HEK293T (cell line): ENCODE measurements around the gene LAMTOR4.

Source experiments
- CTCF ChIA-PET: fragments of 350-600 bp; formaldehyde crosslinking; extraction: SDS; loops from one replicate; lab custom pipeline; 2021; ENCODE audit warnings: antibody characterized with exemption, inconsistent platforms; lab: Yijun Ruan, JAX
- POLR2A ChIA-PET: fragments of 350-600 bp; formaldehyde crosslinking; extraction: SDS; loops from one replicate; lab custom pipeline; 2020; ENCODE audit warnings: antibody characterized with exemption, inconsistent platforms; lab: Yijun Ruan, JAX
- DNase-seq: peaks from one replicate; pipeline ENCODE4 v3.0.0; 2012; ENCODE audit warnings: mixed read lengths; ENCODE audit errors: extremely low spot score
- ARNT ChIP-seq: fragments of 450-650 bp; IDR thresholded peaks from 2 replicates; pipeline ENCODE4 v1.6.1; 2017; ENCODE audit warnings: mild to moderate bottlenecking
- BHLHE40 ChIP-seq: fragments of 450-650 bp; IDR thresholded peaks from 2 replicates; pipeline ENCODE4 v1.6.1; 2016; ENCODE audit warnings: mild to moderate bottlenecking, moderate library complexity, borderline replicate concordance
- CTBP1 ChIP-seq: fragments of 450-650 bp; IDR thresholded peaks from 2 replicates; pipeline ENCODE4 v1.6.1; 2016; ENCODE audit warnings: borderline replicate concordance
- ELF4 ChIP-seq: fragments of 450-650 bp; IDR thresholded peaks from 2 replicates; pipeline ENCODE4 v1.6.1; 2017; ENCODE audit warnings: antibody characterized with exemption
- FOXA1 ChIP-seq: fragments of 450-650 bp; IDR thresholded peaks from 2 replicates; pipeline ENCODE4 v1.6.1; 2016; ENCODE audit warnings: mild to moderate bottlenecking
- FOXK2 ChIP-seq: fragments of 450-650 bp; IDR thresholded peaks from 2 replicates; pipeline ENCODE4 v1.6.1; 2016; ENCODE audit warnings: mild to moderate bottlenecking
- FOXM1 ChIP-seq: fragments of 450-650 bp; IDR thresholded peaks from 2 replicates; pipeline ENCODE4 v1.6.1; 2017; ENCODE audit warnings: mild to moderate bottlenecking, borderline replicate concordance
- HDGF ChIP-seq: fragments of 450-650 bp; IDR thresholded peaks from 2 replicates; pipeline ENCODE4 v1.6.1; 2017; ENCODE audit warnings: antibody characterized with exemption, borderline replicate concordance
- L3MBTL2 ChIP-seq: fragments of 450-650 bp; conservative IDR thresholded peaks from 2 replicates; pipeline ENCODE4 v1.6.1; 2016; ENCODE audit warnings: mild to moderate bottlenecking
- LEF1 ChIP-seq: fragments of 450-650 bp; IDR thresholded peaks from 2 replicates; pipeline ENCODE4 v1.6.1; 2017; ENCODE audit warnings: mild to moderate bottlenecking, borderline replicate concordance
- NFRKB ChIP-seq: fragments of 450-650 bp; IDR thresholded peaks from 2 replicates; pipeline ENCODE4 v1.6.1; 2016; ENCODE audit warnings: mild to moderate bottlenecking, moderate library complexity
- SP1 ChIP-seq: fragments of 450-650 bp; IDR thresholded peaks from 2 replicates; pipeline ENCODE4 v1.6.1; 2017
- SUZ12 ChIP-seq: fragments of 450-650 bp; IDR thresholded peaks from 2 replicates; pipeline ENCODE4 v1.6.1; 2016; ENCODE audit warnings: mild to moderate bottlenecking
- TARDBP ChIP-seq: fragments of 450-650 bp; IDR thresholded peaks from 2 replicates; pipeline ENCODE4 v1.6.1; 2016
- ZNF384 ChIP-seq: fragments of 450-650 bp; IDR thresholded peaks from 2 replicates; pipeline ENCODE4 v1.6.1; 2016
- TF ChIP-seq, protein P1 (sequence below): fragments of 450-650 bp; IDR thresholded peaks from 2 replicates; pipeline ENCODE4 v1.6.1; 2016

LAMTOR4 gene

GRCh38 chr7:100148225-100148558 lies 526 bp upstream of the LAMTOR4 start:
- TF ChIP-seq L3MBTL2 (peak; percentile 83), ZNF384 (no peak), FOXM1 (no peak), BHLHE40 (no peak), FOXK2 (no peak), CTBP1 (no peak), ELF4 (no peak)
- ChIA-PET POLR2A (interaction anchor here (0.6 to 2.4 kb wide), 27 partner anchors 8 to 281 kb away, joined by 3 to 23 read pairs (median 4); partner anchors contain the start of genes AP4M1, GPC2, MBLAC1 and MCM7), CTCF (interaction anchor here (0.6 to 1.8 kb wide), 5 partner anchors 14 to 47 kb away, joined by 3 to 8 read pairs (median 3); partner anchors contain the start of genes AP4M1 and GAL3ST4)
- no peak for DNase-seq

DNA sequence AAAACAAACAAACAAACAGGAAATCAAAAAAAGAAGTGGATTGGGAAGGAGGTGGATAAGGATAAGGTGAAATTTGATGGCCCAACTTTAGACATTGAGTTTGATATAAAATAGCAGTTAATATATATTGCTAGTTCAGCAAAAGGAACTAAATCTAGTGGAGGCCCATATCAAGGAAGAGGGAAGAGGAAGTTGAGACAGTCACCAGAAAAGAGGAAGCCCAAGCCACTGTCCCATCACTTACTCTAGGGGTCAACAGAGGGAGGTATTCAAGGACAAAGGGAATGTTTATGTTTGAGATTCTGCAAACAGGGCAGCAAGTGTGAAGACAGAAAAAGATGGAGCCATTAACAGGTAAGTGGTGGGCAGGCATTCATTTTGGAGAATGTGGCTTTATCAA lies 3.7 kb downstream of the LAMTOR4 start:
- no peak for DNase-seq
- ChIA-PET POLR2A (no interaction called here), CTCF (no interaction called here)
- TF ChIP-seq ZNF384 (no peak), FOXM1 (no peak), FOXK2 (no peak), TARDBP (no peak), CTBP1 (no peak), BHLHE40 (no peak), FOXA1 (no peak), NFRKB (no peak), SUZ12 (no peak), ARNT (no peak), L3MBTL2 (no peak), ELF4 (no peak), SP1 (no peak), HDGF (no peak)

GRCh38 chr7:100152937-100153666 lies 4.4 kb downstream of the LAMTOR4 start:
- ChIA-PET CTCF (no interaction called here), POLR2A (no interaction called here)
- TF ChIP-seq CTBP1 (no peak), BHLHE40 (no peak), ARNT (no peak), FOXA1 (no peak), SP1 (no peak), L3MBTL2 (no peak), ZNF384 (no peak)
- DNase-seq, result no peak

DNA sequence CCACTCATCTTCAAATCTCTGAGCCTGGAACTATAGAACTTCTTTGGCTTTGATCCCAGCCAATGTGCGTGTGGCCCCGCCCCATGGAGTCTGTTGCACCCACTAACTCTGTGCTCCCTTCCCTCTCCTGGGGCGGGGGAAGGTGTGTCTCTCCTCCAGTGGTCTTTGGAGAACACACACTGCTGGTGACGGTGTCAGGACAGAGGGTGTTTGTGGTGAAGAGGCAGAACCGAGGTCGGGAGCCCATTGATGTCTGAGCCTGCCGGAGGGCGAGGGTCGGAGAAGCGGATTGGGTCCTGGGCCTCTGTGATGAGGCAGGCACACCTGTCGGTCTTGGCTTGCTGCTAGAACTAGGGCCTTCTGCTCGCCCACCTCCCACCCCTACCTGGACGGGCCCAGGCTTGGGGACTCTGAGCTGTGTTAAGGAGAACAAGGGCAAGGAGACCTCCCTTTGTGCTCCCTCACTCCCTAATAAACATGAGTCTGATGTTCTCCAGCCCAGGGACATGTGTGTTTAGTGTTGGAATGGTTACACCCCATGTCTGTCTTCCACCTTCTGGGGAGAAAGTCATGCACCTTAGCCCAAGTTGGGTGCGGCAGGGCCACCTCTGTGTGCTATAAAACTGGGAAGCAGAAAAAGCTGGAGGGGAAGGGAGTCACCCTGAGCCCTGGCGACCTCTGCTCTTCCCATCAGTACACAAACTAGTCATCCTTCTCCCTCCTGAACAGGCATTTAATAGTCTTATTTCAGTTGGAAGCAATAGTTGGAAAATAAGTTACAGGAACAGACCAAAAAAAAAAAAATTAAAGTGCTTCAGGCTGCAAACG lies 5.2 kb downstream of the LAMTOR4 start:
- DNase-seq, result no peak

DNA sequence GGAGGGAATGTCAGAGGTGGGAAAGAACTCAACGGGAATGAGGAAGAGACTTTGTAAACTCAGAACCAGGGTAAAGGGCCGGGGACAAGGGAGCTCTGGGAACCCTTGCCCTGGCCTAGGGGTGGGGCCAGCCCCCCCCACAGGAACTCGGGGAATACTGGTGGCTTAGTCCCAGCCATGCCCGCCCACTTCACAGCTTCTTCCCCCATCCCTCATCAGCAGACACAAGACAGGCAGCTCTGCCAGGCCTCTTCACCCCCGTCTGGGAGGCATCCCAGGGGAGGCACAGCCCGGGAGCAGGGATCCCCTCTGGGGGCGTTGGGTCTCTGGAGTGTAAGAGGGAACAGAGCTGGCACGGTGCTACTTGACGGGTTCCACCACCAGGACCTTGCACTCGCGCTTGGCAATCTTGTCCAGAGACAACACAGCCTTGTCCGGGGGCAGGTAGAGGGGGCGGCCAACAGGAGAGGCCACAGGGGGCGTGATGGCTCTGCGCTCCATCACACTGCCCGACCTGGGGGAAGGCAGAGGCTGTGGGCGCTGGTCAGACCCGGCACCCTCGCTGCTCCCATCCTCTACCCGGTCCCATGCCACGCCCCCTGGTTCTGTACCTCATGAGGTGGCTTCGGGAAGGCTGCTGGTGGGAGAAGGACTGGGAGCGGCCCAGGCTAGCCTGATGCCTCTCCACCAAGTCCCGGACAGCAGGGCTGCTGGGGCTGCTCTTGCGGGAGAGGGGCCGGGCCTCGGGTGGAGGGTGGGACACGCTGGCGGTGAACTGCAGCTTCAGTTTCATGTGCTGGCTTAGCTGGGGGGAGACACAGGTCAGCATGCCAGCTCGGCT lies 6.2 kb downstream of the LAMTOR4 start:
- ChIA-PET POLR2A (no interaction called here), CTCF (no interaction called here)
- no peak for DNase-seq
- TF ChIP-seq TARDBP (no peak), HDGF (no peak), ARNT (no peak), LEF1 (no peak), FOXM1 (no peak), ELF4 (no peak), SP1 (no peak), L3MBTL2 (no peak)

More for the DNA sequence above, 5.2 kb downstream of the LAMTOR4 start:
- TF ChIP-seq, protein P1, sequence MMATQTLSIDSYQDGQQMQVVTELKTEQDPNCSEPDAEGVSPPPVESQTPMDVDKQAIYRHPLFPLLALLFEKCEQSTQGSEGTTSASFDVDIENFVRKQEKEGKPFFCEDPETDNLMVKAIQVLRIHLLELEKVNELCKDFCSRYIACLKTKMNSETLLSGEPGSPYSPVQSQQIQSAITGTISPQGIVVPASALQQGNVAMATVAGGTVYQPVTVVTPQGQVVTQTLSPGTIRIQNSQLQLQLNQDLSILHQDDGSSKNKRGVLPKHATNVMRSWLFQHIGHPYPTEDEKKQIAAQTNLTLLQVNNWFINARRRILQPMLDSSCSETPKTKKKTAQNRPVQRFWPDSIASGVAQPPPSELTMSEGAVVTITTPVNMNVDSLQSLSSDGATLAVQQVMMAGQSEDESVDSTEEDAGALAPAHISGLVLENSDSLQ, result no peak
- TF ChIP-seq CTBP1, result no peak
- TF ChIP-seq NFRKB, result no peak
- TF ChIP-seq ZNF384, result no peak
- no peak for TF ChIP-seq HDGF
- no peak for TF ChIP-seq ARNT
- no peak for TF ChIP-seq SUZ12
- TF ChIP-seq LEF1, result no peak
- TF ChIP-seq FOXM1, result no peak
- TF ChIP-seq TARDBP, result no peak
- TF ChIP-seq L3MBTL2, result no peak
- TF ChIP-seq ELF4, result no peak
- no peak for TF ChIP-seq BHLHE40
- no peak for TF ChIP-seq SP1
- TF ChIP-seq FOXK2, result no peak
- TF ChIP-seq FOXA1, result no peak
- ChIA-PET CTCF (no interaction called here), POLR2A (no interaction called here)

- TF ChIP-seq NFRKB (no peak), L3MBTL2 (no peak), HDGF (no peak), SUZ12 (no peak), LEF1 (no peak), FOXM1 (no peak), FOXA1 (no peak), SP1 (no peak), BHLHE40 (no peak), TARDBP (no peak), ZNF384 (no peak), FOXK2 (no peak), ELF4 (no peak), ARNT (no peak), CTBP1 (no peak)
- TF ChIP-seq, protein P1, result no peak
- CTCF ChIA-PET, result no interaction called here
- DNase-seq, result no peak
- POLR2A ChIA-PET, result interaction anchor here (0.9 kb wide), 1 partner anchor 22 kb away, joined by 4 read pairs; the partner anchor contains the start of gene GPC2
Measured at GRCh38 chr7:100155553-100156317, 7.0 kb downstream of the LAMTOR4 start.
